GM21723 (cell line): ENCODE data around the gene ADCY10.
"Not testable (repeated sequence)": the region's sequence is repeated elsewhere in the genome, so short reads cannot be mapped to it uniquely, and the experiment has no call there.

Experiments
- ATAC-seq: cut with Tn5 transposase; IDR thresholded peaks from one replicate; pipeline ENCODE4 v1.9.1; 2021; ENCODE audit warnings: mild to moderate bottlenecking, moderate library complexity; ENCODE audit not compliant: unreplicated experiment

ADCY10 gene

DNA sequence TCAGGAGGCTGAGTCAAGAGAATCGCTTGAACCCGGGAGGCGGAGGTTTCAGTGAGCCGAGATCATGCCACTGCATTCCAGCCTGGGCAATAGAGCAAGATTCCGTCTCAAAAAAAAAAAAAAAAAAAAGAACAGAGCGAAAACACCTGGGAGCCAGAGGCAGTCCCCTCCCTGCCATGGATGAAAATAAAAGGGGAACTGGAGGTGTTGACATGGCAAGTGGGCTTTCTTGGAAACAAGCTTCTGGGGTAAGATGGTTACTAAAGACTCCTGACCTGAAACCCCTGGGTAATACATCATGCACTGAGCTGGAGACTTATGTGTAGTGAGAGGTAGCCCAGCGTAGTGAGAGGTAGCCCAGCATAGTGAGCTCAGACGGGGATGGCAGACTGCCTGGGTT is 31.6 kb downstream of the ADCY10 start:
- ATAC-seq: no peak

DNA sequence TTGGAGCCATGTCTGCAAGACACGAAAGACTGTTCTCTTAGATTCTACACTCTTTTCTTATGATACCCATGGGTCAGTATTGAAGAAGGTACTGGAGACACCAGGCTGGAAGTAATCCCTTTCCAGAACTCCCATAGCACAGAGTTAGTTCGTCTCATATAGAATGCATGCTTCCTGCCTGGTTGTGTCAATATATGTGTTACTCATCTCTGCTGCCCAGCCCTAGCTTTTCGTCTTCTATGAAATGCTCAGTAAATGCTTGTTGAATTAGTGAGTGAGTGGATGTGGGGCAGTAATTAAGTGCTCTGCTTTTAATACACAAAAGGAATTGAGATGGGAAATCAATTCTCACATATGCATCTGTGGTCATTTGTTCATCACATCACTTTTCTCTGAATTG is 32.1 kb downstream of the ADCY10 start:
- no peak for ATAC-seq

DNA sequence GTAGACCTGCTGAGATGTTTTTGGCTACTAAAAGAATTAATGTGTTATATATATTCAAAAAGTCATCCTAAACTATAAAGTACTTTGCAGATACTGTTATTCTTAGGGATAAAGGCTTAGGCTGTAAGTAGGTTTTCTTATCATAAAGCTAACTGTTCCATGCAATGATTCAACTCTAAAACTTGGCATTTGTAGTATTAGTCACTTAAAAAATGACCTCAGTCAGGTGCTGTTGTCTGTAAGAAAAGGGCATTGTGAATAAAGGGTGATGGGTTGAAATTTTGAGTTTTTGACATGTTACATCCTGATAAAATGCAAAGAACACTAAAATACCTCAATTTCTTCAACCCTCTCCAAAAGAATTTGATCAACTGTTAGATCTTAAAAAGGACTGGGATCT is 32.9 kb downstream of the ADCY10 start:
- no peak for ATAC-seq

DNA sequence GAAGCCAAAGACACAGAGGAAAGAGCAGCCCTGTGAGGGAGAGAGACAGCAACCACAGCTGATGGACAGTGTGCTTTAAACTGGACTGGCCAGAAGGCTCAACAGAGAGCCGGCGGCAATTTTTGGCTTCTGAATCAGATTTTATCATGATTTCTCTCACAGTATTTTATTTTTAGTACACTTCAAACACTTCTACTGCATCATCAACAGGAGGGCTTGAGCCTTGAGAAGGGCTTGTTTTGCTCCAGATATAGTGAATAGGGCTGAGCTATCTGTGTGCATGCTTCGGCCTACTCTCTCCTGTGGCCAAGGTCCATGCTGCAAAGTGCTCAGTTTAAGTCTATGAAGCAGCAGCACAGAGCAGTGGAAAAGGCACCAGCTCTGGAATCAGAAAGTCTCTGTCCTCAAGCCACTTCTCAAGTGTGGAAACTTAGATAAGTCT is 33.3 kb downstream of the ADCY10 start:
- no peak for ATAC-seq

DNA sequence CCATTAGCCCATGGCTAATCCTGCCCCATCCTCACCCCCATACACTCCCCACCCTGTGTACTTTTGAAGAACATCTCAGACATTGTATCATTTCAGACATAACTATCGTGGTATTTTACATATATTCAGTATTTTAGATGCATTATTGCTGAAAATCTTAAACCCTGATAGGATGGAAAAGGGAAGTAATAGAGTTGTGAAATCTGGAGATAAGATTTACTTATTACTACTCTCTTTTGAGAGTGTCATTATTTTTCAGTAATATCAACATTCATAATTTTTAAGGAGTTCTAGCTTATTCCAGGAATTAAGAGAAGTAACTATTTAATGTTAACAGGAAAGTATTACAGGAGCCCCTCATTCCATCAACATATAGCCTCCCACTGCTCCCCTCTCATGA is 34.4 kb downstream of the ADCY10 start:
- ATAC-seq: no peak

DNA sequence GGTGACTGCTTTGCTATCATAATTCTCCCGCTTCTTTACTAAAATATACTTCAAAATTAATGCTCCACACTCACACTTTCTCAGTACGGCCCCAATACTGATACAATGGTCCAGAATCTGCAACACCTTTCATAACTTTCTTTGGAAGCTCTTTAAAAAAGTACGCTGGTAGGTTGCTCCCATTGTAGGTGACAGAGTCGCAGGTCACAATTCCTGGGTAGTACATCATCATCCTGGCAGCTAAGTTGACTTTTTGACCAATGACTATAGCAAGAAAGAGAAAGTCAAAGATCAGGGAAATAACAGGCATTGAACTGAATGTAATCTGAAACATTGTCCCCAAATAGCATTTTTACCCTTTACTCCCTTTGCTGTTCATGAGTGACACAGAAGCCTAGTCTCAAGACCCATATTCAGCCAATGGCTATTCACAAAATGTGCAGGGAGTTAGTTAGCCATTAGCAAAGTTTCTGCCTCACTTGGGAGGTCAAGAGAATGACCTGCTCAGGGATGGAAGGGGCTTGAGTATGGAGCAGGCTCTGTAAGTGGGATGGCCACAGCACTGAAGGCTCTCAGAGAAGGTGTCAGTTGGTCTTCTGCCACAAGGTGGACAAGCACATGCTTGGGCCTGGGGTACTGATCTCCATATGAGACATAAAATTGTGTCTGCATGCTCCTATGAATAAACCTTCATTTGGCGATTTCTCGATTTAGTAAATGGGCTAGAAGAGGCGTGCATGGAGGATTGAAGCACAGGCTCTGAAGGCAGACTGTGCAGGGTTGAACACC is 35.4 kb downstream of the ADCY10 start:
- ATAC-seq: no peak

DNA sequence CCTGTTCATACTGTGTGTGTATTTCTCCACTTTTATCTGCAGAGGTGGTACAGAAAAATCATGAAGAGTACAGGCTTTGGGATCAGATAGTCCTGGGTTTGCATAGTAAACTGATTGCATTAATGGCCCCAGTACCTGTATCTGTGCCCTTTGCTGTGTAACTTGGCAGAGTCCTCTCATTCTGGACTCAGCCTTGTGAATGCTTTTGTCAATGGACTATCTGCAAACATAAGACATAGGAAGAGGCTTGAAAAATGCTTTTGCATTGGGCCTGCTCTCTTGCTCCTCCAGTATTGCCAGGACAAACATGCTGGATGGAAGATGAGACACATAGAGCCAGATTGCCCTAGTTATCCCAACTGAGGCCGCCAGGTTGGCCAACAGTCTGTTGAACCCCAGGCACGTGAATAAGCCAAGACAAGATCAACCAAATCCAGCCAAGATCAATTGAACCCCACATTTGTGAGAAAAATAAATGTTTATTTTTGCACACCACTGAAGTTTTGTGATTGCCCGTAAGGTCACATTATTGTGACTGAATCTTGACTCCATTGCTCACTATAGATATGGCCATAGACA is 37.2 kb downstream of the ADCY10 start:
- ATAC-seq: no peak

DNA sequence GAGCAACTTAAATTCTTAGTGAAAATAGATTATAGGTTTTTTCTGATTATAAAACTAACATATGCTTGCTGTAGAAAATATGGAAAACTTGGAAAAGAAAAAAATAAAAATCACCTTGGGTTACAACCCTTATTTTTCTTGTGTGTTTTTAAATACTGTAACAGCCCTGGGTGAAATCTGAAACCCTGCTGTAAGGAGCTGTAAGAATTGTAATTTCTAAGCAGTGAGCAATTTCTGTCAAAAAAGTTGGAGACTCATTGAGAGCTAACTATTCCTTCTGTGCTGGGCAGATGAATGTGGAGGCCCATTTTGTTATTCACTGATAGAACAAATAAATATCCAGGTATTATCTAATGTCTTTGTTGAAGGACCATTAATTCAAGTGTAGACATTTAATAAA is 42.6 kb downstream of the ADCY10 start:
- no peak for ATAC-seq

DNA sequence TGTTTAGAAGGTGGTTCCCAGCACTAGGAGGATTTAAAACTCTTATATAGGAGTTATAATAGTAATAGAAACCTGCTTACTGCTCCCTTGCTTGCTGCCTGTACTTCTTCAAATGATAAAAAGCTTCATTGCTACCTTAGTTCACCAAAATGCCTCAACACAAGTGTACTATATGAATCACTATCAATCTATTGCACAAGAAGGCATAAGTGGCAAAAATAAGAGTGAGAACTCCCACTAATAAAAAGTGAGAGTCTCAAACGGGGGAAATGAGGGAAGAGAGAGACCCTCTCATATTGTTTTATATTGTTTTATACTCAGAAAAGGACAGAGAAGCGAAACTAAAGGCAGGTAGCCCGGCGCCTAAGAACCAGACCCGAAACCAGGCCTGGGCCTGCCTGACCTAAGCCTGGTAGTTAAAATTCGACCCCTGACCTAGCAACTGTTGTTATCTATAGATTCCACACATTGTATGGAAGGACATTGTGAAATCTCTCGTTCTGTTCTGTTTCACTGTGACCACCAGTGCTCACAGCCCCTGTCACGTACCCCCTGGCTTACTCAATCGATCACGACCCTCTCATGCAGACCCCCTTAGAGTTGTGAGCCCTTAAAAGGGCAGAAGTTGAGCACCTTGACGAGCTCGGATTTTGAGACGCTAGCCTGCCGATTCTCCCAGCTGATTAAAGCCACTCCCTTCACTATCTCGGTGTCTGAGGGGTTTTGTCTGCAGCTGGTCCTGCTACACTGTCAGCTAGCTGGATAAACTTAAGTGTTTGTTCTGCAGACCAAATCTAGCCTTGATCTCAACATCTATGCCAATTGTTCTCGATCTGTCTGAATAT is 44.6 kb downstream of the ADCY10 start:
- not testable (repeated sequence) for ATAC-seq

DNA sequence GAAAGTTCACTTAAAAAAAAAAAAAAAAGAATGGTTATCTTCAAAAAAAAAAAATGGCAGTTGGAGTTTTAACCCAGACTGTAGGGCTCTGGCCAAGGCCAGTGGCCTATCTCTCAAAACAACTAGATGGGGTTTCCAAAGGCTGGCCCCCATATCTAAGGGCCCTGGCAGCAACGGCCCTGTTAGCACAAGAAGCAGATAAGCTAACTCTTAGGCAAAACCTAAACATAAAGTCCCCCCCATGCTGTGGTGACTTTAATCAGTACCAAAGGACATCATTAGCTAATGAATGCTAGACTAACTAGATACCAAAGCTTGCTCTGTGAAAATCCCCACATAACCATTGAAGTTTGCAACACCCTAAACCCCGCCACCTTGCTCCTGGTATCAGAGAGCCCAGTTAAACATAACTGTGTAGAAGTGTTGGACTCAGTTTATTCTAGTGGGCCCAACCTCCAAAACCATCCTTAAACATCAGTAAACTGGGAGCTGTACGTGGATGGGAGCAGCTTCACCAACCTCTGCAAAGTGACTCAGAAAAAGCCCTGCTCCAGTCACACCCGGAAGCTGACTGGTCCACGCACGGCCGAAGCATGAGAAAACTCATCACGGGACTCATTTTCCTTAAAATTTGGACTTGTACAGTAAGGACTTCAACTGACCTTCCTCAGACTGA is 47.1 kb downstream of the ADCY10 start:
- ATAC-seq: not testable (repeated sequence)

DNA sequence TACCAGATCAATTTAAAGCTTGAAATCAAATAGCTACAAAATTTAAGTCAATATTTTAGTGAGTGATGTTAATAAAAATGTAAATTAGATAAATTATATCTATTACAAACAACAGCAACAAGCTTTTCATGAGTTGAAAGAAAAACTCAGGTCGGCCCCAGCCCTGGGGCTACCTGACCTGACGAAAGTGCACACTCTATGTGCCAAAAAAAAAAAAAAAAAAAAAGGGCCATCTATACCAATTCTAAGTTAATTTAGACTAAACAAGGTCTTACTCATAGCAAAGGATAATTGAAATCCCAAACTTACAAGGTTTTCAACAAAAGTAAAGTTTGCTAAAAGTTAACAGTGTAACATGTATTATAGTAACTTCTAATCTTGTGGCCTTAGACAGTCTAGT is 47.6 kb downstream of the ADCY10 start:
- ATAC-seq: not testable (repeated sequence)

DNA sequence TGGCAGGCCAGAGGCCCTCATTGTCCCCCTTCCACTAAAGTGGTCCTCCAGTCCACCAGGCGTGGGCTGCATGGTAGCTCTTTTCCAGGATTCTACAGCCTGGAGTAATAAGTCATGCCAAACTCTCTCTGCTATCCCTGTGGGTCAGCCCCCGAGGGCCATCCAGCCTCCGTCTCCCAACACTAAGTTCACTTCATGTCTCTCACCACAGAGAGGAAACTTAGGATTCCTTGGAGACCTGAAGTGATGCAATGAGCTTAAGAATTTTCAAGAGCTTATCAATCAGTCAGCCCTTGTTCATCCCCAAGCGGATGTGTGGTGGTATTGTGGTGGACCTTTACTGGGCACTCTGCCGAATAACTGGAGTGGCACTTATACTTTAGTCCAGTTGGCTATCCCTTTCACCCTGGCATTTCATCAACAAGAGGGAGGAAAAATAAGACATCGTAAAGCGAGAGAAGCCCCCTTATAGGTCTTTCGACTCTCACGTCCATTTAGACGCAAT is 48.1 kb downstream of the ADCY10 start:
- not testable (repeated sequence) for ATAC-seq

DNA sequence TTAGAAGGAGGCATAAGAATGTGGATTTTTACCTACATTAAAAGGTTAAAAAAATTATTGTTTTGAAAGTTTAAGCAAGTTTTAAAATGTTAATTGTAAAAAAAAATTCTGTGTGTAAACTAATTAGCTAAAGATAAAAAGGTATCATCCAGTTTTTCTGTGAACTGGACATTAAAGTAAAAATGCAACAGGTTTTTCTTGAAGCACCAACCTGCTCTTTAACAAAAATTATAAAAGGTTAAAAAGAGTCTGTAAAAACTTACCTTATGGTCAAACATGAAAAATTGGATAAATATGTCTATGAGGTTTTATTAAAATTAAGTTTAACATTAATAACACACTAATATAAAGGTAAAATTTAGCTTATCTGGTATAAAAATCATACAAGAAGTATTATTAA is 48.7 kb downstream of the ADCY10 start:
- ATAC-seq: not testable (repeated sequence)

DNA sequence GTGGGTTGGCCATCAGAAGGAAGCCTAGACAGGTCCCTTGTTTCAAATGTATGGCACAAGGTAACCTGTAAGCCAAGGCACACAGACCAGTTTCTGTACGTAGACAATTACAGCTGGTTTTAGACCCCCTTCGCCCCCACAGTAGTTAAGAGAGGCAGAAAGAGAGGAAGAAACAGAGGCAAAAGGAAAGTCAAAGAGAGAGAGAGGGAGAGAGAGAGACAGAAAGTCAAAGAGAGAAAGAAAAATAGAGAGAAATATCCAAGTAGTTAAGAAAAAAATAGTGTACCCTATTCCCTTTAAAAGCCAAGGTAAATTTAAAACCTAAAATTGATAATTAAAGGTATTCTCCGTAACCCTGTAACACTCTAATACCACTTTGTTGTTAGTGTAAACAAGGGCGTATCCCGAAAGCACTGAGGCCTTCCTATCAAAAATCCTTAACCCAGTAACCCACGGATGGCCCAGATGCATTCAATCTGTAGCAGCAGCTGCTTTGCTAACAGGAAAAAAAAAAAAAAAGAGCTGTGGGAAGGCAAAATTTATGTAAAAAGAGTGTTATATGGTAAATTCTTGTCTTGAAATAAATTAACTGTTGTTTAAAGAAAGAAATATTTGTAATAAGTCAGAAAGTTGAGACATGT is 49.4 kb downstream of the ADCY10 start:
- ATAC-seq: no peak

DNA sequence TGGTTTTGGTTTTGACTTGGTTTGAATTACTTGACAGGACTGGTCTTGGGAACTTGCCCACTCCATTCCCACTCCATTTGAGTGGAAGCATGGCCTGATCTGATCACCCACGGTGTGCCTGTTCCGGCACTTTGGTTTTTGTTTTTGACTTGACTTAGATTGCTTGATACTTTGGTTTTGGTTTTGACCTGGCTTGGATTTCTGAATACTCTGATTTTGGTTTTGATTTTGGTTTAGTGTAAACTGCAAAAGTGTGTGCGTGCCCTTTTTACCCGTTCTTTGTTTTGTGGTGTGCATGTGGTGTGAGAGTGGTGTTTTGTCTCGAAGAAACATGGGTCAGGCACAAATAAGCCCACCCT is 50.0 kb downstream of the ADCY10 start:
- ATAC-seq: no peak

DNA sequence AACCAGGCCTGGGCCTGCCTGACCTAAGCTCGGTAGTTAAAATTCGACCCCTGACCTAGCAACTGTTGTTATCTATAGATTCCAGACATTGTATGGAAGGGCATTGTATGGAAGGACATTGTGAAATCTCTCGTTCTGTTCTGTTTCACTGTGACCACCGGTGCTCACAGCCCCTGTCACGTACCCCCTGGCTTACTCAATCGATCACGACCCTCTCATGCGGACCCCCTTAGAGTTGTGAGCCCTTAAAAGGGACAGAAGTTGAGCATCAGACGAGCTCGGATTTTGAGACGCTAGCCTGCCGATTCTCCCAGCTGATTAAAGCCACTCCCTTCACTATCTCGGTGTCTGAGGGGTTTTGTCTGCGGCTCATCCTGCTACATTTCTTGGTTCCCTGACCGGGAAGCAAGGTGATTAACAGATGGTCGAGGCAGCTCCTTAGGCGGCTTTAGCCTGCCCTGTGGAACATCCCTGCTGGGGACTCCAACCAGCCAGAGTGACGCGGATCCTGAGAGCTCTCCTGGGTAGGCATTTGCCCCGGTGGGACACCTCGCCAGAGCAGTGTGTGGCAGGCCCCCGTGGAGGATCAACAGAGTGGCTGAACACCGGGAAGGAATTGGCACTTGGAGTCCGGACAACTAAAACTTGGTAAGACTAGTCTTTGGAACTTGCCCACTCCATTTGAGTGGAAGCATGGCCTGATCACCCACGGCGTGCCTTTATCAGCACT is 50.6 kb downstream of the ADCY10 start:
- ATAC-seq: not testable (repeated sequence)

DNA sequence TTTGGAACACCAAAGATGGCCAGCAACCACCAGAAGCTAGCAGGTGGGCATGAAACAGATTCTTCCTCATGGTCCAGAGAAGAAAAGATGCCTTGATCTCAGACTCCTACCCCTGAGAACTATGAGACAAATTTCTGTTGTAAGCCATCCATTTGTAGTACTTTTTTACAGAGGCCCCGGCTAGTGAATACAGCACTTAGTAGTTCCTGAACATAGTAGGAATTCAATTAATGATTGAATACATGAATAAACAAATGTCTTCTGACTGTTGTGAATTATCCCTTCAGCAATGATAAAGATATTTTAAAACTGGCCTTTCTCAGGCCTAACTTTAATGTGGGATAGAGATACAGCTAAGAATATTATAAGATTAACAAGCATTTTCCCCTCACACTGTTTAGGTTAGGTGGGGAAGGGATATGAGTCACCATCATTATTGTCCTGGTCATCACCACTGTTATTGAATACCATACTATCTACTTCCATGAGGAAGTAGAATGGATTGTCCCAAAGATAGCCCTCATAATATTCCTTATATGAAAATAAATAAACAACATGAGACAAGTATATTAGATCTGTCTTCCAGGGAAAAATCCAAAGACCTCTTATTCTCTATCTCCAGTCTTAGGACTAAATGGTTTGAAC is 51.4 kb downstream of the ADCY10 start:
- ATAC-seq: no peak

DNA sequence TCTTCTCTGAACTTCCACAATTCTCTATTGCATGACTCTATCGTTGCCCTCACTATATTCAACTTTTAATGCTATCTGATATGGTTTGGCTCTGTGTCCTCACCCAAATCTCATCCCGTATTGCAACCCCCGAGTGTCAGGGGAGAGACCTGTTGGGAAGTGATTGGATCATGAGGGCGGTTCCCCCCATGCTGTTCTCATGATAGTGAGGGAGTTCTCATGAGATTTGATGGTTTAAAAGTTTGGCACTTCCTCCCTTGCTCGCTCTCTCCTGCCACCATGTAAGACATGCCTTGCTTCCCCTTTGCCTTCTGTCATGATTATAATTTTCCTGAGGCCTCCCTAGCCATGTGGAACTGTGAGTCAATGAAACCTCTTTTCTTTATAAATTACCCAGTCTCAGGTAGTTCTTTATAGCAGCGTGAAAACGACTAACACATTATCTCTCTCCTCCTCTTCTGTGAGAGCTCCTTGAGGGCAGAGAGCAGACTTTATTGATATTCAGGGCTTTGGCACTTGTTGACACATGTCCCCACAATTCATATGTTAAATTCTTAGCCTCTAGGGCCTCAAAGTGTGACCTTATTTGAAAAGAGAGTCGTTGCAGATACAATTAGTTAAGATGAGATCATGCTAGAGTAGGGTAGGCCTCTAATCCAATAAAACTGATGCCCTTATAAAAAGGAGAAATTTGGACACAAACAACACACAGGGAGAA is 52.1 kb downstream of the ADCY10 start:
- no peak for ATAC-seq
